WTC11 (cell line): ENCODE results near the gene SMARCC2. TPM values are rescaled to one million over a fixed set of nuclear protein-coding genes. Genes with fewer than 3 reads are reported as not detected.
"Not testable (repeated sequence)": the region's sequence is repeated elsewhere in the genome, so short reads cannot be mapped to it uniquely, and the experiment has no call there.

ENCODE experiments used
- ATAC-seq: fragments of 200-7000 bp; cut with Tn5 transposase; 2 replicates; pipeline ENCODE4 v1.10.0; 2021; ENCODE audit warnings: mild to moderate bottlenecking, moderate library complexity
- CTCF ChIA-PET: fragments of 300-600 bp; sonication (Branson Sonifier 250); formaldehyde crosslinking; loops from one replicate; lab custom pipeline; 2021; ENCODE audit warnings: antibody characterized with exemption; lab: Charles Lee
- POLR2A ChIA-PET: fragments of 350-600 bp; sonication (Branson Sonifier 250); formaldehyde crosslinking; loops from one replicate; lab custom pipeline; 2021; ENCODE audit warnings: antibody characterized with exemption; lab: Charles Lee
- DNase-seq: peaks from one replicate; pipeline ENCODE4 v3.0.0; 2021; ENCODE audit warnings: low spot score
- H3K27ac Mint-ChIP-seq: 2 replicates; pipeline ENCODE4 v1.8.0; 2021; ENCODE audit warnings: mixed read lengths
- H3K27me3 Mint-ChIP-seq: 2 replicates; pipeline ENCODE4 v1.8.0; 2021; ENCODE audit warnings: low read depth, mild to moderate bottlenecking, moderate library complexity, mixed read lengths
- H3K36me3 Mint-ChIP-seq: 2 replicates; pipeline ENCODE4 v1.8.0; 2021; ENCODE audit warnings: mixed read lengths
- H3K4me1 Mint-ChIP-seq: 2 replicates; pipeline ENCODE4 v1.8.0; 2022; ENCODE audit warnings: mixed read lengths
- H3K4me3 Mint-ChIP-seq: 2 replicates; pipeline ENCODE4 v1.8.0; 2021; ENCODE audit warnings: mild to moderate bottlenecking, moderate library complexity, mixed read lengths
- H3K9me3 Mint-ChIP-seq: 2 replicates; pipeline ENCODE4 v1.8.0; 2021; ENCODE audit warnings: mixed read lengths
- AR ChIP-seq: fragments of 250-450 bp; sonication (Bioruptor Pico); IDR thresholded peaks from 2 replicates; pipeline ENCODE4 v1.9.0; 2021; ENCODE audit warnings: mild to moderate bottlenecking
- CREB1 ChIP-seq: sonication (generic); formaldehyde crosslinking; IDR thresholded peaks from 2 replicates; pipeline ENCODE4 v1.8.0; 2023; ENCODE audit warnings: mild to moderate bottlenecking, missing genetic modification reagents
- E2F4 ChIP-seq: sonication (generic); formaldehyde crosslinking; IDR thresholded peaks from 2 replicates; pipeline ENCODE4 v1.8.1; 2022; ENCODE audit warnings: low read depth, mild to moderate bottlenecking, moderate library complexity, missing genetic modification reagents, borderline replicate concordance
- ERG ChIP-seq: fragments of 250-450 bp; sonication (Bioruptor Pico); IDR thresholded peaks from 2 replicates; pipeline ENCODE4 v1.8.0; 2021; ENCODE audit warnings: mild to moderate bottlenecking
- ETV6 ChIP-seq: sonication (generic); formaldehyde crosslinking; IDR thresholded peaks from 2 replicates; pipeline ENCODE4 v1.8.1; 2022; ENCODE audit warnings: mild to moderate bottlenecking, missing genetic modification reagents
- JAZF1 ChIP-seq: fragments of 250-450 bp; sonication (Bioruptor Pico); IDR thresholded peaks from 2 replicates; pipeline ENCODE4 v1.9.0; 2021; ENCODE audit warnings: moderate library complexity, mild to moderate bottlenecking, inconsistent platforms
- MAX ChIP-seq: sonication (generic); formaldehyde crosslinking; IDR thresholded peaks from 2 replicates; pipeline ENCODE4 v1.8.0; 2022; ENCODE audit warnings: mild to moderate bottlenecking, missing genetic modification reagents
- NR2C2 ChIP-seq: sonication (generic); formaldehyde crosslinking; IDR thresholded peaks from 2 replicates; pipeline ENCODE4 v1.8.0; 2022; ENCODE audit warnings: mild to moderate bottlenecking, missing genetic modification reagents
- SMAD3 ChIP-seq: sonication (generic); formaldehyde crosslinking; IDR thresholded peaks from 2 replicates; pipeline ENCODE4 v1.8.0; 2022; ENCODE audit warnings: missing genetic modification reagents, mild to moderate bottlenecking, borderline replicate concordance
- ZBTB43 ChIP-seq: sonication (generic); formaldehyde crosslinking; IDR thresholded peaks from 2 replicates; pipeline ENCODE4 v1.8.1; 2023; ENCODE audit warnings: mild to moderate bottlenecking, missing genetic modification reagents
- ZNF121 ChIP-seq: sonication (generic); formaldehyde crosslinking; IDR thresholded peaks from 2 replicates; pipeline ENCODE4 v1.8.0; 2023; ENCODE audit warnings: missing genetic modification reagents
- ZNF138 ChIP-seq: sonication (generic); formaldehyde crosslinking; conservative IDR thresholded peaks from 2 replicates; pipeline ENCODE4 v1.8.1; 2022; ENCODE audit warnings: mild to moderate bottlenecking, moderate library complexity, missing genetic modification reagents
- ZNF219 ChIP-seq: sonication (generic); formaldehyde crosslinking; IDR thresholded peaks from 2 replicates; pipeline ENCODE4 v1.8.0; 2023; ENCODE audit warnings: missing genetic modification reagents, mild to moderate bottlenecking, borderline replicate concordance
- ZNF396 ChIP-seq: fragments of 250-450 bp; sonication (Bioruptor Pico); IDR thresholded peaks from 2 replicates; pipeline ENCODE4 v1.8.0; 2021; ENCODE audit warnings: mild to moderate bottlenecking, moderate library complexity, borderline replicate concordance
- ZNF416 ChIP-seq: fragments of 250-450 bp; sonication (Bioruptor Pico); IDR thresholded peaks from 2 replicates; pipeline ENCODE4 v1.9.0; 2021; ENCODE audit warnings: mild to moderate bottlenecking, inconsistent platforms
- total RNA-seq: library from RNA; stranded (reverse); gene quantifications from 3 replicates; pipeline ENCODE4 v1.2.3, GENCODE V29; 2021

Gene SMARCC2
- total RNA-seq, 1 experiment from 2014 or later = 76.8 TPM

GRCh38 chr12:56157201-56158028 lies 31.9 kb downstream of the SMARCC2 start:
- Mint-ChIP-seq H3K4me3 (peak overlapping the region; percentile 96), H3K27me3 (no peaks in the 10 kb centered on the region), H3K36me3 (peaks cover 43% of the 10 kb centered on the region), H3K4me1 (peaks cover 43% of the 10 kb centered on the region), H3K9me3 (no peaks in the 10 kb centered on the region), H3K27ac (peak overlapping the region; percentile 99)
- CTCF ChIA-PET = interaction anchor here (0.6 to 2.2 kb wide), 5 partner anchors 30 to 65 kb away, joined by 3 to 11 read pairs (median 5); partner anchors contain the start of genes ESYT1, RNF41 and SMARCC2
- DNase-seq (peak; percentile 79), ATAC-seq (peak; percentile 24)
- 0 out of 2 replicates have a peak, but pooled peaks have one; percentile 25 for TF ChIP-seq ETV6 (CRISPR knock-in tag)
- 0 out of 2 replicates have a peak, but pooled peaks have one; percentile 32 for TF ChIP-seq E2F4
- TF ChIP-seq ZNF219 (CRISPR knock-in tag) = no peak
- TF ChIP-seq ZNF396 = no peak
- 0 out of 2 replicates have a peak, but pooled peaks have one; percentile 18 for TF ChIP-seq CREB1 (CRISPR knock-in tag)
- peak; percentile 66; the same call in 1 of the 2 replicates for TF ChIP-seq ERG
- peak; percentile 62 for TF ChIP-seq ZNF121
- peak; percentile 70 for TF ChIP-seq MAX
- 0 out of 2 replicates have a peak, but pooled peaks have one; percentile 12 for TF ChIP-seq SMAD3
- TF ChIP-seq ZNF416 (CRISPR knock-in tag) = peak; percentile 34; the same call in 1 of the 2 replicates
- TF ChIP-seq, all 79 proteins: peak for 8
- POLR2A ChIA-PET = interaction anchor here (0.7 to 7.2 kb wide), 12 partner anchors 29 to 979 kb away, joined by 3 to 104 read pairs (median 6); partner anchors contain the start of genes ERBB3, ESYT1, RAB5B and RNF41

GRCh38 chr12:56156464-56157200 lies 32.7 kb downstream of the SMARCC2 start:
- not testable (repeated sequence) for H3K27me3 Mint-ChIP-seq, ATAC-seq, H3K9me3 Mint-ChIP-seq, DNase-seq
- ChIA-PET POLR2A (interaction anchor here (0.7 to 1.8 kb wide), 5 partner anchors 29 to 978 kb away, joined by 3 to 9 read pairs (median 6); partner anchors contain the start of genes ESYT1, RNF41 and SMARCC2), CTCF (interaction anchor here (1.1 to 1.3 kb wide), 2 partner anchors 33 to 65 kb away, joined by 3 to 5 read pairs; partner anchors contain the start of genes RNF41 and SMARCC2)
- peak; percentile 58; the same call in 1 of the 2 replicates for TF ChIP-seq ZNF121
- peaks cover 40% of the 10 kb centered on the region for H3K36me3 Mint-ChIP-seq
- peaks cover 42% of the 10 kb centered on the region for H3K4me1 Mint-ChIP-seq
- H3K4me3 Mint-ChIP-seq = peak overlapping the region; percentile 96
- peak overlapping the region; percentile 99 for H3K27ac Mint-ChIP-seq

GRCh38 chr12:56155256-56155845 lies 33.9 kb downstream of the SMARCC2 start:
- no peak for TF ChIP-seq AR (CRISPR knock-in tag)
- TF ChIP-seq JAZF1 (CRISPR knock-in tag) = no peak
- no peak for TF ChIP-seq ZNF138 (CRISPR knock-in tag)
- no peak for TF ChIP-seq ZBTB43 (CRISPR knock-in tag)
- no peak for TF ChIP-seq NR2C2 (CRISPR knock-in tag)
- TF ChIP-seq, all 79 proteins: peak for 0
- ChIA-PET CTCF (interaction anchor here (1.2 to 1.3 kb wide), 2 partner anchors 36 to 160 kb away, joined by 3 read pairs; partner anchors contain the start of gene CNPY2), POLR2A (no interaction called here)
- ATAC-seq (no peak), DNase-seq (no peak)
- Mint-ChIP-seq H3K27ac (peak overlapping the region; percentile 55), H3K4me3 (peak overlapping the region; percentile 6), H3K27me3 (no peaks in the 10 kb centered on the region), H3K9me3 (no peaks in the 10 kb centered on the region), H3K36me3 (peaks cover 28% of the 10 kb centered on the region), H3K4me1 (peaks cover 35% of the 10 kb centered on the region)
